H1 (cell line): Measurements from ENCODE around the gene AHRR.

Source experiments
- ATF2 ChIP-seq: IDR thresholded peaks from 2 replicates; pipeline ENCODE4 v1.6.1; 2012; ENCODE audit warnings: low read length, inconsistent platforms
- CTCF ChIP-seq, 3 experiments: IDR thresholded peaks; 1 replicate in 2 of 3; 2 replicates in 1 of 3; pipeline versions ENCODE4 v1.5.1 to v1.6.1; 2011; ENCODE audit warnings: low read length in 3 of 3, mild to moderate bottlenecking in 3 of 3, inconsistent platforms in 2 of 3, low read depth in 1 of 3, moderate library complexity in 1 of 3; ENCODE audit not compliant: insufficient read depth in 1 of 3; ENCODE audit errors: control extremely low read depth in 1 of 3
- EP300 ChIP-seq, 2 experiments: IDR thresholded peaks; 1 replicate in 1 of 2; 2 replicates in 1 of 2; pipeline ENCODE4 v1.6.1; 2011 to 2012; ENCODE audit warnings: low read depth in 2 of 2, low read length in 2 of 2, mild to moderate bottlenecking in 2 of 2, borderline replicate concordance in 1 of 2, inconsistent platforms in 1 of 2, moderate library complexity in 1 of 2
- EZH2 ChIP-seq: fragments of 200-600 bp; sonication (generic); IDR thresholded peaks from 2 replicates; pipeline ENCODE4 v1.7.1; 2012; ENCODE audit warnings: low read depth, mild to moderate bottlenecking, moderate library complexity, low read length, inconsistent platforms; ENCODE audit not compliant: severe bottlenecking
- GTF2F1 ChIP-seq: IDR thresholded peaks from 2 replicates; pipeline ENCODE4 v1.6.1; 2012; ENCODE audit warnings: low read depth, low read length, improper control_type of control experiment, borderline replicate concordance
- MAFK ChIP-seq: IDR thresholded peaks from 2 replicates; pipeline ENCODE4 v1.6.1; 2012; ENCODE audit warnings: low read depth, mild to moderate bottlenecking, improper control_type of control experiment, low read length
- MAX ChIP-seq: IDR thresholded peaks from 2 replicates; pipeline ENCODE4 v1.6.1; 2012; ENCODE audit warnings: inconsistent platforms
- NRF1 ChIP-seq: IDR thresholded peaks from 2 replicates; pipeline ENCODE4 v1.6.1; 2011; ENCODE audit warnings: mild to moderate bottlenecking, low read depth, low read length, improper control_type of control experiment
- SAP30 ChIP-seq: fragments of 300-600 bp; sonication (generic); IDR thresholded peaks from 2 replicates; pipeline ENCODE4 v1.7.1; 2012; ENCODE audit warnings: low read length, moderate library complexity, mild to moderate bottlenecking, inconsistent platforms; ENCODE audit not compliant: insufficient read depth, insufficient replicate concordance
- YY1 ChIP-seq: IDR thresholded peaks from 2 replicates; pipeline ENCODE4 v1.6.1; 2011; ENCODE audit warnings: low read depth, mild to moderate bottlenecking, low read length

DNA sequence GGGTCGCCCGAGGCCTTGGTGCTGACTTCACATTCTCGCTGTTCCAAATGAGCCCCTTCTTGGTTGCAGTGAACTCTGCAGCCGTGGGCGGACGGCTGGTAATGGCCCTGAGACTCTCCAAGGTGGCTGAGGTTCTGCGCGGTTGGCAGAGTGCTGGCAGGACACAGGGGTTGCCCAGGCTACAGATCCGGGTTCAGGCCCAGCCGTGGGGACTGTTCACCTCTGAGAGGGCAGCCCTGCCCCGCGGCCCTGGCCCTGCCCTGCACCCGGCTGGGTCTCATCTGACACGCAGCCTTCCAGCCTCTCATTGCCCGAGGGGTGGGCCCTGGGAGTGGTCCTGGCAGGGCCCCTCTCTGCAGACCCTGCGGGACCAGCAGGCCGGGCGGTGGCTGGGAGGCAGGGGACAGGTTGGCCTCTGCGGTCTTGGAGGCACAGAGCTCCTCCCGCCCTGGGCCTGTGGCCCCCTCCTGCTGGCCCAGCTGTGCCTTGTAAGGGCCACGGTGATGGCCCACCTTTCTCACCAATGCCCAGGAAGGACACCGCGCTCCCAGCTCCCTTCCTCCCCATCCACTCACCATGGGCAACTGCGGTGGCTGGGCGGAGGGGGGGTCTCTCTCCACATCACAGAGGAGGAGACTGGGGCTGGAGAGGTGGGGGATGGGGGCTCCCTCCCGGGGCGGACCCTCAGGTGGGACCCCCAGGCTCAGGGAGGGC, 51.6 kb downstream of the AHRR start:
- TF ChIP-seq YY1 (no peak), SAP30 (no peak), CTCF (IDR thresholded peaks at IDR 0.05; ENCODE audit: control extremely low read depth in 1 of 3, insufficient read depth in 1 of 3, low read depth in 1 of 3, low read length in 3 of 3) (no peak), MAX (no peak), ATF2 (no peak), MAFK (no peak), NRF1 (no peak), EP300 (IDR thresholded peaks at IDR 0.05; ENCODE audit: borderline replicate concordance in 1 of 2, low read depth in 2 of 2, low read length in 2 of 2) (no peak), EZH2 (no peak), GTF2F1 (no peak)
